Activated CD4-positive, alpha-beta memory T cell treated with anti-CD3 and anti-CD28 coated beads for 36 hours (primary cell): Measurements from ENCODE around the gene NCOA6. TPM values are rescaled to one million over a fixed set of nuclear protein-coding genes. Genes with fewer than 3 reads are reported as not detected.

Source experiments
- CTCF ChIA-PET: fragments of 350-600 bp; sonication (Branson Sonifier 250); formaldehyde crosslinking; loops from one replicate; lab custom pipeline; 2021; ENCODE audit warnings: antibody characterized with exemption, inconsistent platforms; lab: Charles Lee
- POLR2A ChIA-PET: fragments of 350-600 bp; sonication (Branson Sonifier 250); formaldehyde crosslinking; loops from one replicate; lab custom pipeline; 2021; ENCODE audit warnings: antibody characterized with exemption; lab: Charles Lee
- DNase-seq: peaks from one replicate; pipeline ENCODE4 v3.0.0-alpha.2; 2020
- H3K27ac Mint-ChIP-seq: one replicate; pipeline ENCODE4 v1.8.0; 2021; ENCODE audit warnings: mixed read lengths
- H3K27me3 Mint-ChIP-seq: one replicate; pipeline ENCODE4 v1.8.0; 2021; ENCODE audit warnings: mixed read lengths
- H3K36me3 Mint-ChIP-seq: one replicate; pipeline ENCODE4 v1.8.0; 2021; ENCODE audit warnings: mixed read lengths
- H3K4me1 Mint-ChIP-seq: one replicate; pipeline ENCODE4 v1.8.0; 2021; ENCODE audit warnings: low read depth, mixed read lengths
- H3K4me3 Mint-ChIP-seq: one replicate; pipeline ENCODE4 v1.8.0; 2021; ENCODE audit warnings: mild to moderate bottlenecking, mixed read lengths
- H3K9me3 Mint-ChIP-seq: one replicate; pipeline ENCODE4 v1.8.0; 2021; ENCODE audit warnings: mixed read lengths
- intact Hi-C: fragments of 100-400 bp; cut with micrococcal nuclease; formaldehyde crosslinking; loops from one replicate; pipeline ENCODE4 v1.15.1; 2023
- total RNA-seq, 2 experiments: library from RNA; stranded (reverse); gene quantifications; one replicate each; pipeline ENCODE4 v1.2.3, GENCODE V29; 2021

NCOA6 gene
- total RNA-seq, 2 experiments from 2014 or later: 19.6 to 20.7 TPM

GRCh38 chr20:34709044-34709830 lies 116.2 kb downstream of the NCOA6 start:
- peaks cover 25% of the 10 kb centered on the region for H3K4me1 Mint-ChIP-seq
- H3K27ac Mint-ChIP-seq: peak overlapping the region; percentile 81
- no peaks in the 10 kb centered on the region for H3K36me3 Mint-ChIP-seq
- peak; percentile 87 for DNase-seq
- H3K27me3 Mint-ChIP-seq: no peaks in the 10 kb centered on the region
- ChIA-PET CTCF (interaction anchor here (0.5 to 11.3 kb wide), 10 partner anchors 9 to 397 kb away, joined by 3 to 138 read pairs (median 4); partner anchors contain the start of gene MAP1LC3A), POLR2A (no interaction called here)
- no peaks in the 10 kb centered on the region for H3K9me3 Mint-ChIP-seq
- intact Hi-C loops: loop anchor here (1.0 to 2.0 kb wide), 6 partner anchors 10 to 406 kb away; partner anchors contain the start of genes AHCY and PIGU
- peak overlapping the region; percentile 78 for H3K4me3 Mint-ChIP-seq

DNA sequence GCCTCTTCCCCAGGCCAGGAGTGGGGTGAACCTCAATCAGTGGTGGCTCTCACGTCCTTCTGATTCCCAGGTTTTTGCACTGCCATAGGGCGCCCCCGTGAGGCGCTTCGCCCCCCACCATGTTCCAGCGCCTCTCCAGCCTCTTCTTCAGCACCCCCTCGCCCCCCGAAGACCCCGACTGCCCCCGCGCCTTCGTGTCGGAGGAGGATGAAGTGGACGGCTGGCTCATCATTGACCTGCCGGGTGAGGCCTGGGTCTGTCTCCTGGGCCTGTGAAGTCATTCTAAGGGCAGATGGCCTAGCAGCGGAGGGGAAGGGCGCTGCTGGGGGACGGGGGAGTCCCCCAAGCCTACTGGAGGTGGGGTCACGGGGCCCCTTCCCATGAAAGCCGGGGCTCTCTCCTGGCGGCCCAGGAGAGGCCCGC lies 116.8 kb downstream of the NCOA6 start:
- CTCF ChIA-PET: interaction anchor here (0.9 to 11.3 kb wide), 9 partner anchors 8 to 396 kb away, joined by 3 to 138 read pairs (median 4); partner anchors contain the start of gene MAP1LC3A
- no peaks in the 10 kb centered on the region for H3K36me3 Mint-ChIP-seq
- POLR2A ChIA-PET: interaction anchor here (0.7 to 1.2 kb wide), 2 partner anchors 32 to 192 kb away, joined by 3 read pairs; no protein-coding TSS in a partner anchor
- no peak overlapping the region for H3K27ac Mint-ChIP-seq
- intact Hi-C loops: loop anchor here (1.0 to 2.0 kb wide), 7 partner anchors 11 to 406 kb away; partner anchors contain the start of genes AHCY and PIGU
- DNase-seq: peak; percentile 76
- peak overlapping the region; percentile 78 for H3K4me3 Mint-ChIP-seq
- H3K9me3 Mint-ChIP-seq: no peaks in the 10 kb centered on the region
- H3K4me1 Mint-ChIP-seq: peaks cover 22% of the 10 kb centered on the region
- H3K27me3 Mint-ChIP-seq: no peaks in the 10 kb centered on the region

DNA sequence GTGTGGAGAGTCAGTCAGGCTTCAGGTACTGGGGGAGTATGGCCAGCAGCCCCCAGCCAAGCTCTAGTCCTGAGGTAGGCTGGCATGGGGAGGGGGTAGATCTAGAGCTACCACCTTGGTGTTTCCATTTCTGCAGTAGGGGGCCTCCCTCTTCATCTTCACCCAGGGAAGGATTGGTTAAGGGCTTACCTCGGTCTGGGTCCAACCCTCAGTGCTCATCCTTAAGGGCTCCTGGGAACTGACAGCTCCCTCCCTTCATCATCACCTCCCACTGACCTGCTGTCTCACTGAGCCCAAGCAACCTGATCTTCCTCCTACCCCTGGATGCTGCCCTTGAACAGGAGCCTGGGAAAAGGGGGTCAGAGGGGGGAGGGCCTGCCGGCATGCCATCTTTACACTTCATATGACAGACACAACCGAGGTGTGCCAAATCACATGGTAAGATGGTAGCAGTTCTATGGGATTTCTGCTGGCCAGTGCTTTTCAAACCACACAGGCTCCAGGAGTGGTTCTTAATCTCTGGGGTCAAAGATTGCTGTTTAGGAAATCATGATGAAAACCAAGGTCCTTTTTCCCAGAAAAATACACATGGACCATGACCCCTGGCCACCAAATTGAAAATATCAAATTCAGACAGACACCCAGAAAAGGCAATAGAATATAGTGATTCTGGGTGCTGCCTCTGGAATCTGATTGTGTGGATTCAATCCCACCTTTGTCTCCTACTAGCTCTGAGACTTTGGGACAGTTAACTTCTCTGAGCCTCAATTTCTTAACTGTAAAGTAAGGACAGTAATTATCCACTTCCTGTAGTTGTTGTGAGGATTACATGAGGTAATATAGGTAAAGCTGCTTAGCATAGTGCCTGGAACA lies 118.3 kb downstream of the NCOA6 start:
- Mint-ChIP-seq H3K27me3 (no peaks in the 10 kb centered on the region), H3K4me3 (no peak overlapping the region), H3K4me1 (peaks cover 24% of the 10 kb centered on the region), H3K9me3 (no peaks in the 10 kb centered on the region), H3K27ac (no peak overlapping the region), H3K36me3 (no peaks in the 10 kb centered on the region)
- POLR2A ChIA-PET: interaction anchor here (1.2 kb wide), 1 partner anchor 190 kb away, joined by 3 read pairs; no protein-coding TSS in a partner anchor
- intact Hi-C loops: no loop called here
- DNase-seq: no peak
- CTCF ChIA-PET: interaction anchor here (0.8 to 11.3 kb wide), 13 partner anchors 9 to 411 kb away, joined by 3 to 138 read pairs (median 4); partner anchors contain the start of gene PIGU

DNA sequence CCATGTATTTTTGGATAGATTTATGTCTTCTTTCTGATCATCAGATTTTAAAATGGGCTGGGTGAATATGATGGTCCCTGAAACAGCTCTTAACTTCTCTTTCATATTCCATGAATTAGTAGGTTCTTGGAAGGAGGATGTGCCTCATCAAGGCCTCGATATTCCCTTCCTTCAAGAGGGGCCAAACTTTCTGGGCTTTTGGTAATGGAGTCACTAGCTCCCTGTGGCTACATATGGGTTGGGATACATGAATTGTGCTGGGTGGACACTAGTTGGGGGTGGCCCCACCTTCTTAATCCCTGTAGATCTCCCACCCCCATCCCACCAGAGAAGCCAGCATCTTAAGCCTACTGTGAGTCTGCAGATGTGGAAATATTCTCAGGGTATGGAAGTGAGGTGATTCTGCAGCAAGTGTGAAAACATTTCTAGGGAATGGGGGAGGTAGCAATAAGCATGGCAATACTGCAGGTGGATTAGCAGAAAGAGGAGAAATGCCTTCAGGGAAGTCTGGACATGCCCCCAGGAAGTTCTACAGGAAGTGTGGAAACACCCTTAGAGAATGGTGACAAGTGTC lies 119.1 kb downstream of the NCOA6 start:
- ChIA-PET CTCF (interaction anchor here (0.8 to 11.3 kb wide), 5 partner anchors 29 to 165 kb away, joined by 3 to 138 read pairs (median 3); partner anchors contain the start of gene PIGU), POLR2A (no interaction called here)
- Mint-ChIP-seq H3K27me3 (no peaks in the 10 kb centered on the region), H3K4me1 (peaks cover 24% of the 10 kb centered on the region), H3K4me3 (no peak overlapping the region), H3K27ac (no peak overlapping the region), H3K36me3 (no peaks in the 10 kb centered on the region), H3K9me3 (no peaks in the 10 kb centered on the region)
- intact Hi-C loops: no loop called here
- DNase-seq: no peak

DNA sequence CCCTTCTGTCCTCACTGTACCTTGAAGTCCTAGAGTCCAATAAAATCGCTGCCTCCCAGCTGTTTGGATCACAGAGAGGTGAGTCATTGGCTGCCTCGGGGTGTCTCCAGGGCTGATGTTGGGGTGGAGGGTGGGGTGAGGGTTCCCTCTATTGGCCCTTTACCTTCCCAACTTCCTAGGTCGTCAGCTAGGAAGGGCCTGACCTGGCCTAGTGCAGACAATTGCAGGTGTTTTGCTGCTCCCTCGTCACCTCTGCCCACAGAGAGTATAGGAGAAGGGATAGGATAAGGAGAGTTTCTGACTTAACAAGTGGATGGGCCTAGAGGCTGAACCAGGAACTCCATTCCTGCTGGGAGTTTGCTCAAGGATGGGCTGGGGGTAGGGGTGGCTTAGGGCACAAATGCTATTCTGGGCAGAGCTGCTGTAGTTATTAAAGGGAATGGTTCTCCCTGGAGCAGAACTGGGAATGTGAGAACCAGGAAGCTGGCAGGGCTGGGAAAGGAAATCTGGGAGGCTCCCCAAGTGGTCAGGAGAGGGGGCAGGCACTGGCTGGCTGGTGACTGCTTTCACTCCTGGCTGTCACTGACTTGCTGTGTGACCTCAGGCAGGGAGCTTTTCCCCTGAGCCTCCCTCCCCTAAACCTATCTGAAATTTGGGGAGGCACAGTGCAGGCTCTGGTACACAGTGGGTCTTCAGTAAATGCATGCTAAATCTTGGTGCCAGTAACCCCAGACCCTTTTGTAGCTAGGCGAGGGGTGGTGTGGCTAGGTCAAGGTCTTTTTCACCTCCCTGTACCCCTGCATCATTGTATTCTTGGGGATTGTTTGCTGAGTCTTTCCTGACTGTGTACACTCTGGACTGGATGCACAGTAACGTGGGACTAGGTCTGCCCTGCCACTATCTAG lies 119.8 kb downstream of the NCOA6 start:
- Mint-ChIP-seq H3K4me3 (peak overlapping the region; percentile 50), H3K36me3 (no peaks in the 10 kb centered on the region)
- CTCF ChIA-PET: interaction anchor here (0.8 to 11.3 kb wide), 6 partner anchors 28 to 393 kb away, joined by 3 to 138 read pairs (median 4); partner anchors contain the start of gene PIGU

GRCh38 chr20:34705008-34705396 lies 120.4 kb downstream of the NCOA6 start:
- Mint-ChIP-seq H3K36me3 (no peaks in the 10 kb centered on the region), H3K4me3 (peak overlapping the region; percentile 77), H3K9me3 (no peaks in the 10 kb centered on the region), H3K27me3 (no peaks in the 10 kb centered on the region), H3K27ac (no peak overlapping the region), H3K4me1 (peaks cover 17% of the 10 kb centered on the region)
- ChIA-PET CTCF (interaction anchor here (1.0 to 11.3 kb wide), 4 partner anchors 29 to 392 kb away, joined by 3 to 138 read pairs (median 4); no protein-coding TSS in a partner anchor), POLR2A (interaction anchor here (0.9 kb wide), 1 partner anchor 23 kb away, joined by 4 read pairs; no protein-coding TSS in a partner anchor)
- DNase-seq: no peak
- intact Hi-C loops: no loop called here

More for the DNA sequence above, 119.8 kb downstream of the NCOA6 start:
- intact Hi-C loops: no loop called here
- Mint-ChIP-seq H3K27ac (no peak overlapping the region), H3K9me3 (no peaks in the 10 kb centered on the region), H3K4me1 (peaks cover 23% of the 10 kb centered on the region), H3K27me3 (no peaks in the 10 kb centered on the region)
- POLR2A ChIA-PET: interaction anchor here (0.9 kb wide), 1 partner anchor 24 kb away, joined by 4 read pairs; no protein-coding TSS in a partner anchor
- peak; percentile 44 for DNase-seq

DNA sequence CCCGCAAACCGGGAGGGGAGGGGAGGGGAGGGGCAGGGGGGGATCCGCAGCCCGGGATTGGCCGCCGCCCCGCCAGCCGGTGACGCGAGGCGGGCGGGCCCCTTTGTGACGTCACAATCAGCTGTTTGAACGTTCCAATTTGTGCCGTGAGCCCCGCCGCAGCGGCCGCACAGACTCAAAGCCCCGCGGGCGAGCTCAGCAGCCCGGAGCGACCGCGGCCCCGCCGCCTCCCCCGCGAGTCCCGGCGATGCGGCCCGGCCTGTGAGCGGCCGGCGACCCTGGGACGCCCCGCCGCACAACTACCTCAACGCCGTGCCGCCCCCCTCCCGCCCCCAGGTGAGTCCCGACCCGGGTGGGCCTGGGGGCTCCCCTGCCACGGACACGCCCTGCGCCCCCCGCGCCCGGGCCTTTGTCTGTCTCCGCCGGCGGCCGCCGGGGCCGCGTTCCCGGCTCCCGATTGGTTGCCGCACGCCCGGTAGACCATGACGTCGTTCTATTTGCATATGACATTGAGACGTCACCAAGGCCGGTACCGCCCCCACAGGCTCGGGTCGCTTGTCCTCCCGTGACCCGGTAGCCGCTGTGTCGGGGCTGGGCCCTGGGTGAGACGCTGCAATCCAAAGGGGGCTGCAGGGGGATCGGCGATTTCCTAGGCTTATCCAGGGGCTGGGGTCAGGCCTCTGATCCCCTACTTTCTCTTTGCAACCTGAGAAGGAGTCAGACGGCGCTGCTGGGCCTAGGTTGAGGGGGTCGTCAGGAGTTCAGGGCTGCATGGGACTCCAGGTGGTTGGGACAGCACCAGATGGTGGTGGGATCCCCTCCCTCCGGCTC lies 121.1 kb downstream of the NCOA6 start, which contains the start of gene TP53INP2:
Gene TP53INP2, plus strand, starts transcription at position 168 of the 831 bp plus-strand sequence. CDS start 4,396 bp downstream, outside the sequence.
- intact Hi-C loops: loop anchor here (1.0 kb wide), 2 partner anchors 27 to 146 kb away; partner anchors contain the start of genes MAP1LC3A and PIGU
- H3K4me3 Mint-ChIP-seq: peak within 1 kb of the TSS; percentile 82
- H3K27ac Mint-ChIP-seq: peak within 1 kb of the TSS; percentile 63
- H3K4me1 Mint-ChIP-seq: peaks cover 17% of the 10 kb centered on the region
- H3K27me3 Mint-ChIP-seq: no peaks in the 10 kb centered on the region
- H3K9me3 Mint-ChIP-seq: no peaks in the 10 kb centered on the region
- H3K36me3 Mint-ChIP-seq: no peaks in the 10 kb centered on the region
- DNase-seq: peak; percentile 89
- ChIA-PET POLR2A (interaction anchor here (0.6 to 1.3 kb wide), 4 partner anchors 27 to 187 kb away, joined by 3 to 5 read pairs (median 4); partner anchors contain the start of gene PIGU), CTCF (interaction anchor here (0.6 to 11.3 kb wide), 5 partner anchors 18 to 392 kb away, joined by 3 to 138 read pairs (median 5); no protein-coding TSS in a partner anchor)

- intact Hi-C loops: loop anchor here (1.0 kb wide), 2 partner anchors 26 to 145 kb away; partner anchors contain the start of genes MAP1LC3A and PIGU
- Mint-ChIP-seq H3K9me3 (no peaks in the 10 kb centered on the region), H3K27me3 (no peaks in the 10 kb centered on the region), H3K4me1 (peaks cover 15% of the 10 kb centered on the region), H3K4me3 (peak overlapping the region; percentile 82), H3K27ac (peak overlapping the region; percentile 33), H3K36me3 (no peaks in the 10 kb centered on the region)
- DNase-seq: peak; percentile 18
- CTCF ChIA-PET: interaction anchor here (0.6 to 11.3 kb wide), 8 partner anchors 13 to 391 kb away, joined by 3 to 138 read pairs (median 4); no protein-coding TSS in a partner anchor
- POLR2A ChIA-PET: interaction anchor here (0.6 to 1.3 kb wide), 5 partner anchors 26 to 753 kb away, joined by 3 to 5 read pairs (median 3); partner anchors contain the start of gene PIGU
Observed at GRCh38 chr20:34703424-34704176, 121.9 kb downstream of the NCOA6 start.

GRCh38 chr20:34703061-34703423 lies 122.4 kb downstream of the NCOA6 start:
- Mint-ChIP-seq H3K9me3 (no peaks in the 10 kb centered on the region), H3K4me3 (peak overlapping the region; percentile 82), H3K27ac (no peak overlapping the region), H3K36me3 (no peaks in the 10 kb centered on the region), H3K4me1 (peaks cover 15% of the 10 kb centered on the region), H3K27me3 (no peaks in the 10 kb centered on the region)
- DNase-seq: no peak
- ChIA-PET CTCF (interaction anchor here (0.7 to 11.3 kb wide), 5 partner anchors 14 to 390 kb away, joined by 3 to 138 read pairs (median 3); no protein-coding TSS in a partner anchor), POLR2A (interaction anchor here (0.6 kb wide), 1 partner anchor 753 kb away, joined by 3 read pairs; no protein-coding TSS in a partner anchor)
- intact Hi-C loops: no loop called here
